H9 (cell line): ENCODE results near the gene PLEK. TPM values are rescaled to one million over a fixed set of nuclear protein-coding genes. Genes with fewer than 3 reads are reported as not detected.

Experiments used
- DNase-seq: peaks from one replicate; pipeline ENCODE4 v3.0.0-alpha.2; 2017
- H2AFZ ChIP-seq: one replicate; pipeline ENCODE4 v1.6.1; 2013; ENCODE audit warnings: mild to moderate bottlenecking, low read length, control low read depth, moderate library complexity
- H2AK5ac ChIP-seq: 2 replicates; pipeline ENCODE4 v1.6.1; 2013; ENCODE audit warnings: low read length, control low read depth, mixed read lengths; ENCODE audit not compliant: insufficient read length
- H2BK120ac ChIP-seq: one replicate; pipeline ENCODE4 v1.6.1; 2013; ENCODE audit warnings: low read depth, mild to moderate bottlenecking, low read length, control low read depth, inconsistent platforms; ENCODE audit not compliant: poor library complexity, severe bottlenecking
- H2BK12ac ChIP-seq: 2 replicates; pipeline ENCODE4 v1.6.1; 2013; ENCODE audit warnings: low read length, control low read depth, mixed read lengths, low read depth; ENCODE audit not compliant: insufficient read length
- H2BK15ac ChIP-seq: 2 replicates; pipeline ENCODE4 v1.6.1; 2013; ENCODE audit warnings: low read depth, low read length, control low read depth
- H2BK20ac ChIP-seq: one replicate; pipeline ENCODE4 v1.6.1; 2013; ENCODE audit warnings: low read depth, mild to moderate bottlenecking, low read length, control low read depth, inconsistent platforms; ENCODE audit not compliant: poor library complexity, severe bottlenecking
- H2BK5ac ChIP-seq: 2 replicates; pipeline ENCODE4 v1.6.1; 2013; ENCODE audit warnings: low read length, control low read depth, mixed read lengths; ENCODE audit not compliant: insufficient read length
- H3K14ac ChIP-seq: 2 replicates; pipeline ENCODE4 v1.6.1; 2013; ENCODE audit warnings: low read length, control low read depth; ENCODE audit not compliant: insufficient read depth
- H3K18ac ChIP-seq: 2 replicates; pipeline ENCODE4 v1.6.1; 2013; ENCODE audit warnings: low read depth, mild to moderate bottlenecking, mixed read lengths, low read length, control low read depth; ENCODE audit not compliant: insufficient read length
- H3K23ac ChIP-seq: 2 replicates; pipeline ENCODE4 v1.6.1; 2013; ENCODE audit warnings: low read length, control low read depth, mixed read lengths, low read depth; ENCODE audit not compliant: insufficient read length
- H3K23me2 ChIP-seq: 2 replicates; pipeline ENCODE4 v1.6.1; 2013; ENCODE audit warnings: low read depth, mild to moderate bottlenecking, mixed read lengths, low read length, control low read depth; ENCODE audit not compliant: insufficient read length, poor library complexity, severe bottlenecking
- H3K27ac ChIP-seq: 2 replicates; pipeline ENCODE4 v1.5.1; 2013; ENCODE audit warnings: low read length, control low read depth, mixed read lengths, low read depth; ENCODE audit not compliant: insufficient read length
- H3K27me3 ChIP-seq: 2 replicates; pipeline ENCODE4 v1.6.1; 2013; ENCODE audit warnings: low read length, control low read depth, inconsistent platforms; ENCODE audit not compliant: insufficient read depth
- H3K4ac ChIP-seq: 2 replicates; pipeline ENCODE4 v1.6.1; 2013; ENCODE audit warnings: low read depth, mild to moderate bottlenecking, control low read depth, inconsistent platforms, low read length, moderate library complexity
- H3K4me1 ChIP-seq: 2 replicates; pipeline ENCODE4 v1.6.1; 2013; ENCODE audit warnings: low read length, control low read depth, inconsistent platforms; ENCODE audit not compliant: insufficient read depth
- H3K4me2 ChIP-seq: 2 replicates; pipeline ENCODE4 v1.6.1; 2013; ENCODE audit warnings: low read length, control low read depth, mixed read lengths; ENCODE audit not compliant: insufficient read length, insufficient read depth
- H3K56ac ChIP-seq: 2 replicates; pipeline ENCODE4 v1.6.1; 2013; ENCODE audit warnings: low read depth, mild to moderate bottlenecking, mixed read lengths, low read length, control low read depth; ENCODE audit not compliant: insufficient read length
- H3K79me1 ChIP-seq: 2 replicates; pipeline ENCODE4 v1.6.1; 2013; ENCODE audit warnings: low read depth, mild to moderate bottlenecking, moderate library complexity, low read length, control low read depth, inconsistent platforms; ENCODE audit not compliant: insufficient read depth, poor library complexity, severe bottlenecking
- H3K79me2 ChIP-seq: 2 replicates; pipeline ENCODE4 v1.6.1; 2013; ENCODE audit warnings: low read length, control low read depth, inconsistent platforms; ENCODE audit not compliant: insufficient read depth
- H3K9ac ChIP-seq: 2 replicates; pipeline ENCODE4 v1.6.1; 2013; ENCODE audit warnings: low read length, control low read depth, mixed read lengths; ENCODE audit not compliant: insufficient read length; ENCODE audit errors: extremely low read depth
- H3K9me3 ChIP-seq: one replicate; pipeline ENCODE4 v1.6.1; 2013; ENCODE audit warnings: low read depth, low read length, inconsistent platforms; ENCODE audit not compliant: control insufficient read depth
- H3T11ph ChIP-seq: one replicate; pipeline ENCODE4 v1.6.1; 2013; ENCODE audit warnings: mild to moderate bottlenecking, low read length, control low read depth, inconsistent platforms
- H4K20me1 ChIP-seq: one replicate; pipeline ENCODE4 v1.6.1; 2013; ENCODE audit not compliant: control insufficient read depth, insufficient read length, insufficient read depth
- H4K5ac ChIP-seq: 2 replicates; pipeline ENCODE4 v1.6.1; 2013; ENCODE audit warnings: low read depth, mild to moderate bottlenecking, mixed read lengths, low read length, control low read depth; ENCODE audit not compliant: insufficient read length
- H4K8ac ChIP-seq: replicated peaks from 2 replicates; pipeline ENCODE4 v1.6.1; 2013; ENCODE audit warnings: low read length, control low read depth, mixed read lengths, low read depth; ENCODE audit not compliant: insufficient read length
- H4K91ac ChIP-seq: 2 replicates; pipeline ENCODE4 v1.6.1; 2013; ENCODE audit warnings: low read depth, mild to moderate bottlenecking, moderate library complexity, mixed read lengths, low read length, control low read depth; ENCODE audit not compliant: insufficient read length
- H3K27ac Mint-ChIP-seq, 3 experiments: 2 replicates in 2 of 3; 3 replicates in 1 of 3; pipeline ENCODE4 v1.8.0; 2020 to 2021; ENCODE audit warnings: mixed read lengths in 3 of 3, mild to moderate bottlenecking in 1 of 3, moderate library complexity in 1 of 3
- H3K27me3 Mint-ChIP-seq: 2 replicates; pipeline ENCODE4 v1.8.0; 2021; ENCODE audit warnings: low read depth, mild to moderate bottlenecking, moderate library complexity, mixed read lengths
- H3K36me3 Mint-ChIP-seq, 3 experiments: 2 replicates in 2 of 3; 3 replicates in 1 of 3; pipeline ENCODE4 v1.8.0; 2020 to 2021; ENCODE audit warnings: low read depth in 3 of 3, mixed read lengths in 3 of 3; ENCODE audit not compliant: insufficient read depth in 1 of 3
- H3K4me1 Mint-ChIP-seq, 2 experiments: 2 replicates each; pipeline ENCODE4 v1.8.0; 2020; ENCODE audit warnings: mixed read lengths in 2 of 2
- H3K4me3 Mint-ChIP-seq, 2 experiments: 2 replicates in 1 of 2; 3 replicates in 1 of 2; pipeline ENCODE4 v1.8.0; 2020 to 2021; ENCODE audit warnings: mild to moderate bottlenecking in 2 of 2, mixed read lengths in 2 of 2, moderate library complexity in 1 of 2
- H3K9me3 Mint-ChIP-seq, 2 experiments: 2 replicates in 1 of 2; 3 replicates in 1 of 2; pipeline ENCODE4 v1.8.0; 2020; ENCODE audit warnings: mild to moderate bottlenecking in 2 of 2, mixed read lengths in 2 of 2, moderate library complexity in 1 of 2
- CTCF ChIP-seq: fragments of 200-600 bp; sonication (generic); conservative IDR thresholded peaks from 3 replicates; pipeline ENCODE4 v1.8.0; 2021; ENCODE audit warnings: antibody characterized with exemption, mild to moderate bottlenecking
- whole genome bisulfite sequencing: extraction: QIAGEN DNeasy Blood & Tissue Kit; methylation state at CpG from one replicate; pipeline ENCODE4 v1.1.7; 2013; ENCODE audit warnings: missing lambda C conversion rate, low lambda C conversion rate, mixed read lengths; ENCODE audit not compliant: insufficient read length; ENCODE audit errors: extremely low coverage; 5-methylcytosine and 5-hydroxymethylcytosine counted together
- total RNA-seq: library from RNA; stranded (reverse); gene quantifications from 2 replicates; pipeline ENCODE4 v1.2.1, GENCODE V29; 2021

The PLEK gene
- total RNA-seq, 1 experiment from 2014 or later: not detected

- Histone ChIP-seq H3K4me2 (no peak overlapping the region), H3K79me2 (no peaks in the 10 kb centered on the region), H3K18ac (no peak overlapping the region), H3K23ac (no peak overlapping the region), H2BK12ac (no peak overlapping the region), H3T11ph (no peak overlapping the region), H2AFZ (no peak overlapping the region), H3K4me1 (no peaks in the 10 kb centered on the region), H4K91ac (no peak overlapping the region), H3K4ac (no peak overlapping the region), H3K14ac (no peak overlapping the region), H3K9me3 (no peaks in the 10 kb centered on the region), H3K9ac (no peak overlapping the region), H3K27me3 (no peaks in the 10 kb centered on the region), H4K20me1 (no peaks in the 10 kb centered on the region), H2BK120ac (no peak overlapping the region), H2AK5ac (no peak overlapping the region), H3K56ac (no peak overlapping the region), H4K8ac (no peak overlapping the region), H2BK20ac (no peak overlapping the region), H2BK5ac (no peak overlapping the region), H4K5ac (no peak overlapping the region), H3K23me2 (no peaks in the 10 kb centered on the region), H2BK15ac (no peak overlapping the region), H3K79me1 (no peaks in the 10 kb centered on the region), H3K27ac (no peak overlapping the region)
- Mint-ChIP-seq H3K4me3 (no peak overlapping the region), H3K9me3 (no peaks in the 10 kb centered on the region), H3K27me3 (peaks cover 10% of the 10 kb centered on the region), H3K36me3 (no peaks in the 10 kb centered on the region), H3K4me1 (no peaks in the 10 kb centered on the region), H3K27ac (no peak overlapping the region)
- TF ChIP-seq CTCF: no peak
- no CpG with 5 or more reads among the region's 2 CpGs for WGBS
- DNase-seq: no peak
Observed at GRCh38 chr2:68391099-68391498, 26.0 kb downstream of the PLEK start.
